ENCODE data around the gene CUBN. TPM values are rescaled to one million over a fixed set of nuclear protein-coding genes. Genes with fewer than 3 reads are reported as not detected.

CUBN gene
- total RNA-seq, 1 experiment from 2014 or later: 1.3 TPM

GRCh38 chr10:16913266-16913665 lies 216.3 kb downstream of the CUBN start:
- H3K4me1 ChIP-seq (ENCODE audit: control insufficient read depth, insufficient read depth, low read length): no peaks in the 10 kb centered on the region
- no peak for TF ChIP-seq TCF7L2 (IDR thresholded peaks at IDR 0.05; ENCODE audit: low read depth, low read length)
- TF ChIP-seq CTCF (IDR thresholded peaks at IDR 0.05): no peak
- no peak for TF ChIP-seq POLR2AphosphoS5 (IDR thresholded peaks at IDR 0.05; ENCODE audit: low read depth, low read length)
- no peak for TF ChIP-seq SIN3A (IDR thresholded peaks at IDR 0.05; ENCODE audit: borderline replicate concordance, insufficient read depth, low read depth, low read length)
- TF ChIP-seq, protein P1, sequence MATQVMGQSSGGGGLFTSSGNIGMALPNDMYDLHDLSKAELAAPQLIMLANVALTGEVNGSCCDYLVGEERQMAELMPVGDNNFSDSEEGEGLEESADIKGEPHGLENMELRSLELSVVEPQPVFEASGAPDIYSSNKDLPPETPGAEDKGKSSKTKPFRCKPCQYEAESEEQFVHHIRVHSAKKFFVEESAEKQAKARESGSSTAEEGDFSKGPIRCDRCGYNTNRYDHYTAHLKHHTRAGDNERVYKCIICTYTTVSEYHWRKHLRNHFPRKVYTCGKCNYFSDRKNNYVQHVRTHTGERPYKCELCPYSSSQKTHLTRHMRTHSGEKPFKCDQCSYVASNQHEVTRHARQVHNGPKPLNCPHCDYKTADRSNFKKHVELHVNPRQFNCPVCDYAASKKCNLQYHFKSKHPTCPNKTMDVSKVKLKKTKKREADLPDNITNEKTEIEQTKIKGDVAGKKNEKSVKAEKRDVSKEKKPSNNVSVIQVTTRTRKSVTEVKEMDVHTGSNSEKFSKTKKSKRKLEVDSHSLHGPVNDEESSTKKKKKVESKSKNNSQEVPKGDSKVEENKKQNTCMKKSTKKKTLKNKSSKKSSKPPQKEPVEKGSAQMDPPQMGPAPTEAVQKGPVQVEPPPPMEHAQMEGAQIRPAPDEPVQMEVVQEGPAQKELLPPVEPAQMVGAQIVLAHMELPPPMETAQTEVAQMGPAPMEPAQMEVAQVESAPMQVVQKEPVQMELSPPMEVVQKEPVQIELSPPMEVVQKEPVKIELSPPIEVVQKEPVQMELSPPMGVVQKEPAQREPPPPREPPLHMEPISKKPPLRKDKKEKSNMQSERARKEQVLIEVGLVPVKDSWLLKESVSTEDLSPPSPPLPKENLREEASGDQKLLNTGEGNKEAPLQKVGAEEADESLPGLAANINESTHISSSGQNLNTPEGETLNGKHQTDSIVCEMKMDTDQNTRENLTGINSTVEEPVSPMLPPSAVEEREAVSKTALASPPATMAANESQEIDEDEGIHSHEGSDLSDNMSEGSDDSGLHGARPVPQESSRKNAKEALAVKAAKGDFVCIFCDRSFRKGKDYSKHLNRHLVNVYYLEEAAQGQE (IDR thresholded peaks at IDR 0.05; ENCODE audit: insufficient read depth in 1 of 2, low read depth in 2 of 2, low read length in 1 of 2): no peak
- intact Hi-C loops (cut with micrococcal nuclease; ENCODE audit: unreplicated experiment) (no loop called here), in situ Hi-C loops (cut with HindIII; ENCODE audit: low pct_unique_long_range_greater_than_20kb, low sequenced_read_pairs) (no loop called here)
- no peak overlapping the region for H3K27ac ChIP-seq (ENCODE audit: low read length)
- ChIA-PET POLR2A (no interaction called here), CTCF (no interaction called here)
- BruUV-seq (replicated peaks): no TSS peak
- no peaks in the 10 kb centered on the region for H3K27me3 ChIP-seq (ENCODE audit: control insufficient read depth, insufficient read depth, low read length)
- H3K9me3 ChIP-seq (ENCODE audit: control insufficient read depth, insufficient read depth, low read depth, low read length): no peaks in the 10 kb centered on the region
- no peak for ATAC-seq
- no peak for DNase-seq (ENCODE audit: low read depth, low spot score)
- H3K4me3 ChIP-seq (ENCODE audit: low read depth in 2 of 2, low read length in 2 of 2): no peak overlapping the region
- no peaks in the 10 kb centered on the region for H3K36me3 ChIP-seq (ENCODE audit: control insufficient read depth, insufficient read depth, low read length)

- in situ Hi-C loops (cut with HindIII; ENCODE audit: low pct_unique_long_range_greater_than_20kb, low sequenced_read_pairs): no loop called here
- CTCF ChIA-PET: no interaction called here
- no peak for ATAC-seq
Measured at GRCh38 chr10:16910793-16911164, 218.8 kb downstream of the CUBN start.

More at GRCh38 chr10:16910793-16911164, 218.8 kb downstream of the CUBN start:
- Histone ChIP-seq H3K27ac (ENCODE audit: low read length) (no peak overlapping the region), H3K27me3 (ENCODE audit: control insufficient read depth, insufficient read depth, low read length) (no peaks in the 10 kb centered on the region), H3K36me3 (ENCODE audit: control insufficient read depth, insufficient read depth, low read length) (no peaks in the 10 kb centered on the region), H3K4me3 (ENCODE audit: low read depth in 2 of 2, low read length in 2 of 2) (no peak overlapping the region), H3K4me1 (ENCODE audit: control insufficient read depth, insufficient read depth, low read length) (no peaks in the 10 kb centered on the region), H3K9me3 (ENCODE audit: control insufficient read depth, insufficient read depth, low read depth, low read length) (no peaks in the 10 kb centered on the region)
- no TSS peak for BruUV-seq (replicated peaks)
- POLR2A ChIA-PET: no interaction called here
- no peak for DNase-seq (ENCODE audit: low read depth, low spot score)
- TF ChIP-seq POLR2AphosphoS5 (IDR thresholded peaks at IDR 0.05; ENCODE audit: low read depth, low read length): no peak
- TF ChIP-seq TCF7L2 (IDR thresholded peaks at IDR 0.05; ENCODE audit: low read depth, low read length): no peak
- no peak for TF ChIP-seq CTCF (IDR thresholded peaks at IDR 0.05)
- TF ChIP-seq, protein P1 (IDR thresholded peaks at IDR 0.05; ENCODE audit: insufficient read depth in 1 of 2, low read depth in 2 of 2, low read length in 1 of 2): no peak
- intact Hi-C loops (cut with micrococcal nuclease; ENCODE audit: unreplicated experiment): no loop called here

Data from Panc1 (cell line).